SKM-1 treated with dmso at 0.1 percent for 144 hours (cell line): ENCODE results near the gene BAD.

Experiments
- DNase-seq: peaks from one replicate; lab custom pipeline; 2025; ENCODE audit not compliant: unreplicated experiment; lab: John Stamatoyannopoulos, UW

BAD gene

DNA sequence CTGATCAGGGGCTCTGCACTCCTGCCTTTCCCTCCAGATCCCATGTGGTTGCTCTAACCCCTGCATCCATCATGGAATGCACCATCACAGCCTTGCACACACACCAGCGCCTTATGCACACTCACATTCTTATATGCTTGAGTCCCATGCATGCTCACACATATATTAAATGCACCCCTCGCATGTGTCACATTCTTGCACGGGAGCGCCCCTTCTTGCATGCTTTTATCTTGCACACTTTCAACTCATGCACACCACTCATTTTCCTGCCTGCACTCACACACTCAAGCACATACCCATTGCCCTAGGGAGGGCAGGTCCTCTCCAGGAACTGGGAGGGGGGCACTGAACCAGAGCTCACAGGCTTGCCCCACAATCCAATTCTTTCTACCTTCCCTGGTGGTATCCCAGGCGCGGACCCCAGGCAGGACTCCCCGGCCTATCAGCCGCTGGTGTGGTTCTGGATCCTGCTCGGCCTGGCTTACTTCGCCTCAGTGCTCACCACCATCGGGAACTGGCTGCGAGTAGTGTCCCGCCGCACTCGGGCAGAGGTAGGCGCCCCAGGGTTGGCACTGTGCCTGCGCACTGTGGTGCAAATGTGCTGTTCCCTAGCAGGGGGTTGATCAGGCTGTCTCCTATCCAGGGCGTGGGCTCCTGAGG is 13.4 kb upstream of the BAD start:
- DNase-seq: no peak

DNA sequence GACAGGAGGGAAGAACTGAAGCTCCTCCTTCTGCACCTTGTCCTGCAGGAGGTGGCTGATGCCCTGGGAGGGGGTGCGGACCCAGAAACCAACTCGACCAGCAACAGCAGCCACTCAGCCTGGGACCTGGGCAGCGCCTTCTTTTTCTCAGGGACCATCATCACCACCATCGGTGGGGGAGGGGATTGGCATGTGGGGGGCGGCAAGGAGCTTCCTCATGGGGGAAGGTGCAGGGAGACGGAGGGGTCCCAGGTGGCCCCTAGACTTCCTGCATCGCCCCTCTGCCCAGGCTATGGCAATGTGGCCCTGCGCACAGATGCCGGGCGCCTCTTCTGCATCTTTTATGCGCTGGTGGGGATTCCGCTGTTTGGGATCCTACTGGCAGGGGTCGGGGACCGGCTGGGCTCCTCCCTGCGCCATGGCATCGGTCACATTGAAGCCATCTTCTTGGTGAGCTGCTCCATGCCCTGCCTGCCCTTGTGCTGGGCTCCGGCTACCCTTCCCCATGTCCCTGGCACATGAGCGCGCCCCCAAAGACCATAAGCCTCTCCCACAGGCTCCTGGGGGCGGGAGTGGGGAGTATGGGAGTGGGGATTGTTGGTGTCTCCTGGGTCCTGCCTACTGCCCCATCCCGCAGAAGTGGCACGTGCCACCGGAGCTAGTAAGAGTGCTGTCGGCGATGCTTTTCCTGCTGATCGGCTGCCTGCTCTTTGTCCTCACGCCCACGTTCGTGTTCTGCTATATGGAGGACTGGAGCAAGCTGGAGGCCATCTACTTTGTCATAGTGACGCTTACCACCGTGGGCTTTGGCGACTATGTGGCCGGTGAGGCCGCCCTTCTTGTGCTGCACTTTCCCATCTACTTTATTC is 12.6 kb upstream of the BAD start:
- no peak for DNase-seq

DNA sequence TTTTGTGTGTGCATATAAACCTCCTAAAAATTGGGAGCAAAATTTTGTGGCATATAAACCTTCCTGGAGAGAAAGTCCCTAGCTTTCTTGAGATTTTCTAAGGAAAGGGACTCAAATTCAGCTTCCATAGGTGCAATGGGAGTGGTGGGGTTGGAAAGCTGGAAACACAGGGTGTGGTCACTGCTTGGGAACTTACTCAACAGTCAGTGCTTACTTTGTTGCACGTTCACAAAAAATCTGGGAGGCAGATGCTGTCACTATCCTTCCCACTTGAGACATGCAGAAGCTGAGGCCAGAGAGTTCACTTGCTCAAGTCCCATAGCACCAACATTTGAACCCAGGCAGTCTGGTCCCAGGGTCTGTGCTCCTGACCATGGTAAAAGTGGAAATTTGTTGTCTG is 11.8 kb upstream of the BAD start:
- no peak for DNase-seq

DNA sequence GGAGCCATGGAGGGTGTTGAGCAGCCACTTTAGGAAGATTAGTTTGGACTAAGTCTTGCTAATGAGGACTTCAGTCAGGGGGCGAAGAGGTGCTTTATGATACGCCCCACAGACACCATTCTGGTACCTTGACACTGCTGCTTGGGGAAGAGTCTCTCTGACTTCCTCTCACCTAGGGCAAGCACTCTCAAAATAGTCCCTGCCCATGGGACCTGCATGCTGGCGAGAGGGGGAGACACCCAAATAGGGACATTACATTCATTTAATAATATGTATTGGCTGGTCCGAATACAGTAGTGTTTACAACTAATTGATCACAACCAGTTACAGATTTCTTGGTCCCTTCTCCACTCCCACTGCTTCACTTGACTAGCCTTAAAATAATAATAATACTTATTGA is 11.3 kb upstream of the BAD start:
- no peak for DNase-seq

DNA sequence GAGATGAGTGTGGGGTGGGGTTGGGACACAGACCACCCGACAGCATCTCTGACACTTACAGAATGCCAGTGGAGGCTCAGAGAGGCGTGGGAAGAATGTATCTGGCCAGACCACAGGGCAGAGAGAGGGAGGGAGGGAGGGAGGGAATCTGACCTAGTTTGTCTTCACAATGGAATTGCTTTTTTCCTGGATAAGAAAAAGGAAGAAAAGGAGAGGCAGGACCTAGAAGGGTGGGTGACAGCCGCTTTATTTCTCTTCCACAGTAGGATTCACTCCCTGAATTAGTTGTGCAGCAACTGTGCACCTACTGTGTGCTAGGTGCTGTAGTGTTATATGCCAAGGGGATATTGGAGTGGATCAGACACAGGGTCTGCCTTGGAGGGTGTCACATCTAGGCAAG is 10.3 kb upstream of the BAD start:
- no peak for DNase-seq

DNA sequence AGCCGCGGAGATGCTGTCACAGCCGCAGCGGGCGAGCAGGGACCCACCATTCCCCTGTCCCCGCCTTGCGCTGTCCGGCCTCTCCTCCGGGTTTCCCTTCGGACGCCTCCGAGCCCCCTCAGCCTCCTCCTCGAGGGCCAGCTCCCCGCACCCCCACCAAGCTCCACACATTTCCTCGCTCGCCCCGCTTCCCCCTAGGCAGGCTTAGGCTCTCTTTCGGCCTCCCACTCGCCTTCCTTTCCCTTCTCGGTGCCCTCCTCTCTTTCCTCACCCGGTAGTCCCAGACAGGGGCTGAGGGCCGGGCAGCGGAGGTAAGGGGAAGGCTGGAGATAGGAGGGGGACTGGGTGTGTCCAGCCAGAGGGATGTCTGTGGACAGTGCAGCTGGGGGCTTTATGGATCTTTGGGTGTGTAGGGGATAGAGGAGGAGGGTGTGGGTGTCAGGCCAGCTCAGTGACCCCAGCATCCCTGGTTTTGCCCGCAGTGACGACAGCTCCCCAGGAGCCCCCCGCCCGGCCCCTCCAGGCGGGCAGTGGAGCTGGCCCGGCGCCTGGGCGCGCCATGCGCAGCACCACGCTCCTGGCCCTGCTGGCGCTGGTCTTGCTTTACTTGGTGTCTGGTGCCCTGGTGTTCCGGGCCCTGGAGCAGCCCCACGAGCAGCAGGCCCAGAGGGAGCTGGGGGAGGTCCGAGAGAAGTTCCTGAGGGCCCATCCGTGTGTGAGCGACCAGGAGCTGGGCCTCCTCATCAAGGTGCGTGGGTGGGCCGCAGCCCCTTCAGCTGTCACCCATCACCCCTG is 8.2 kb upstream of the BAD start:
- no peak for DNase-seq

DNA sequence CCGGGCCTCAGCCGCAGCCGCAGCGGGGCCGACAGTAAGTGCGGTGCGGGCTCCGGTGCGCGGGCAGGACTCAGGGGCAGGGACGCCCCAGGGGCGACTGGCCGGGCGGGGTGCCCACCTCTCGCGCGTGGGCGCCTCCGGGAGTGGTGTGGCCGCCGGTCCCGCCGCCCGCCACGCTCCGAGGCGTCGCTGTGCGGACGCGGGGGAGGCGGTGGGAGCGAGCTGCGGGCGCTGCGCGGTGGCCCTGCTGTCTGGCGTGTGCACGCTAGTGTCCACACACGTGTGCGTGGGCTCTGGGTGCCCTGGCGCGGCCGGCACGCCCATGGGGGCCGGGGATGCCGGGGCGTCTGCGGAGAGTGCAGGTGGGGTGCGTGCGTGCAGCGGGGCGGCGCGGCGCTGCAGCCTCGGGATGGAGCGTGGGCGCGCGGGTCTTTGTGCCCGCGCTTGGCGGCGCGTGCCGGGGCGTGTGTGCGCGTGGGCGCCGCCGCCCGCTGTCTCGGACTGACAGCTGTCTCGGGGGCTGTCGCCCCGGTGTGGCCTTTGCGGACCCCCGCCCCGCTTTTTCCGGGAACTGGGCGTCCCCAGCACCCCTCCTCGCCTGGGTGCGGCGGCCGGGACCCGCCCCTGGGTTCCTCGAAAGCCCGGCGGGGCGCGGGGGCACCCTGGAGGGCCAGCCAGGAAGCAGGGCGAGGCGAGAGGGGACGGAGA is 7.4 kb upstream of the BAD start:
- no peak for DNase-seq

DNA sequence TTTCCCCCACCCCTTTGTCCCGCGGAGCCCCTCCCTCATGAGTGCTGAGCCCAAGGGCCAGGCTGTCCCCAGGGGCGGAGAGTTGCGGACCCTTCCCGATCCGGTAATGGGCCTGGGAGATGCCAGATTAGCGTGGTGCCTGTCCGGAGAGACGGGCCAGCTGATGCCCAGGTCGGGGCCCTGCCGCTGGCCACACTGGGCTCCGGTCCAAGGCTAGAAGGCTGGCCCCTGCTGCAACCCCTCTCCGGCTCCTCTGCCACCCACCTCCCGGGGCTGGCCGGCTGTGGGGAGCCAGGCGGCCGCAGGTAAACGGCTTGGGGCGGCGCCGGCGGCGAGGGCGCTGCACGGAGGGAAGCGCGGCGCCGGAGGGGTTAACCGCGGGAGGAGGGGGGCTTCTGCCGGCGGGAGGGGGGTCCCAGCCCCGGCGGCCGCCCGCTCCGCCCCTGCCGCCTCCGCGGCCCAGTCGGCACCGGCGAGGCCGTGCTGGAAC is 6.8 kb upstream of the BAD start, which contains the start of gene KCNK4:
Gene KCNK4, plus strand, starts transcription at position 41 of the 490 bp plus-strand sequence. CDS start 1,717 bp downstream, outside the sequence.
- DNase-seq: no peak

DNA sequence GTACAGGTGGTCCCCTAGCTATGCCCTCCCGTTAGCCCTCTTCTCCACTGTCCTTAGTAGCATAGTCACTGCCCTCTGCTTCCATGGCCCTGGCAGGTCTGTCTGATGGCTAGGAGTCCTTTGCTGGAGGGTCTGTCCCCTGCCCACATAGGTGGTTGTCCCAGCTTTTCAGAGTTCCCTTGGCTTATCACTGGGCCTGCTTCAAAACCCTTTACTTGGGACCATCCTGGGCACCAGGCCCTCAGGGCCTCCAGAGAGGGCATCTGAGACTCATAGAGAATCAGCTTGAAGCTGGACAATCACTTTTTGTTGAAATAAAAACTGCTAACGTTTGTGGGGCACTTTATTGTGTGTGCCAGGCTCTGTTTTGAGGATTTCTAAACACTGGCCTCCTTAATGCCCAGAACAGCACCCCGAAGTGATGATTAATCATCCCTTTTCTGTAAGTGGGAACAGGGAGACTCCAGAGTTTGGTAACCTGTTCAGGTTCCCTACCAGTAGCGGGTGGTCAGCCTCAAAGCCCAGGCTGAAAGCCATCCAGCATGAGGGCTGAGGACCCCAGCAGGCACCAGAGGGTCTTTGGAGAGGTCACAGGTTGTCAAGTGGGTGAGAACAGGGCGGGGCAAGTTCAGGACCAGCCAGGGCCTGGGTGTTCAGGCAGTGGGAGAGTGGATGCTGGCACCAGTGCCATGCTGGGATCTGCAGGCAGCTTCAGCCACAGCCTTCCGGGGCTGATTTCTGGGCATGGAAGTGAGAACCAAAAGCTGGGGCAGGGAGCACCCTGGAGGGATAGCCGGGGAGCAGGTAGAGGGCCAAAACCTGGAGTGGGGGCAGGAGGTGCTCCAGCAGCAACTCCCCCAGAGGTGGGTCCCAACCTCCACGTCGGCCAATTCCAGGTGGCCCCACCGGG is 6.1 kb upstream of the BAD start:
- DNase-seq: no peak

DNA sequence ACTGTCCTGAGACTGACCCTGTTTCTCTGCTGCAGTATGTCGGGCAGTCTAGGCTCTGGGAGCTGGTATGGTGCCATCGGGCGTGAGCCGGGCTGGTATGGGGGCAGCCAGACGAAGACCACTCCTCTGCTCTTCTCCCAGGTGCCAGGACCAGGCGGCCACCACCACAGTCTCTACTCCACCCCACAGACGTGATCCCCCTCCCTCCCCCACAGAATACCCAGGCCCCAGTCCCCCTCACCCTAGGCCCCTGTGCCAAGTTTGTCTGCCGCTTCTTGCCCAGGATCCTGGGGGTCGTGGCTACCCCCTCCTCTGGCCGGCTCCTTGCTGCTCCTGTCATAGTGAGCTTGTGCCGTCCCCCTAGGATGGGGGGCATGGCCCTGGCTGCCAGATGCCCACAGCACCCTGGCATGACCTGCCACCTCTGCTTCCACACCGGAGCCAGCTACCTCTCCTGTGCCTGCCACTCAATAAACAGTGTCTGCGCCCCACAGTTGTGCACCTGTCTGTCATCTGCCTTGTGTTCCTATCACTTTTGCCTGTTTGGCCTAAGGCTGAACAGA is 4.6 kb upstream of the BAD start:
- no peak for DNase-seq

DNA sequence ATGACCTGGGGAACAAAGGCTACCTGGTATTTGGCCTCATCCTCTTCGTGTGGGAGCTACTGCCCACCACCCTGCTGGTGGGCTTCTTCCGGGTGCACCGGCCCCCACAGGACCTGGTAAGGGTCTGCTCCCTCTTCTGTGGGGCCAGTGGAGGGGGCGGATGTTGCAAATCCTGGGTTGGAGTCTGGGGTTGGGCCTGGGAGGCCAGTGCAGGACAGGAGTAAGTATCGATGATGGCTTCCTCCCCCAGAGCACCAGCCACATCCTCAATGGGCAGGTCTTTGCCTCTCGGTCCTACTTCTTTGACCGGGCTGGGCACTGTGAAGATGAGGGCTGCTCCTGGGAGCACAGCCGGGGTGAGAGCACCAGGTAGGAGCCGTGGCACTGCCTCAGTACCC is 3.9 kb upstream of the BAD start:
- no peak for DNase-seq

DNA sequence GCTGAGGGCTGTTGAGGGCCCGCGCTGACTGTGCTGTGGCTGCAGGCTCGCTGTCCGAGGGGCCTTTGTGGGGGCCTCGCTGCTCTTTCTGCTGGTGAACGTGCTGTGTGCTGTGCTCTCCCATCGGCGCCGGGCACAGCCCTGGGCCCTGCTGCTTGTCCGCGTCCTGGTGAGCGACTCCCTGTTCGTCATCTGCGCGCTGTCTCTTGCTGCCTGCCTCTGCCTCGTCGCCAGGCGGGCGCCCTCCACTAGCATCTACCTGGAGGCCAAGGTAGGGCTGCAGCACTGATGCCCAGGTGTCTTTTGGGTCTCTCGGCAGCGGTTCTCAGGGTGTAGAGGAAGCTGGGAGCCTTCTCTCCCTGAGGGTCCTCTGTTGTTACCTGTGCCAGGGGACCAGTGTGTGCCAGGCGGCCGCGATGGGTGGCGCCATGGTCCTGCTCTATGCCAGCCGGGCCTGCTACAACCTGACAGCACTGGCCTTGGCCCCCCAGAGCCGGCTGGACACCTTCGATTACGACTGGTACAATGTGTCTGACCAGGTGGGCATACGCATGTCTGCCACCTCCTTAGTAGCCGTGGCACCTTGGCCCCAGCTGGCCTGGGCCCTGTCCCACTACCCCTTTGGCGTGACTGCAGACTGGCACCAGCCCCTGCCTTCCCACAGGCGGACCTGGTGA is 3.3 kb upstream of the BAD start:
- DNase-seq: no peak

DNA sequence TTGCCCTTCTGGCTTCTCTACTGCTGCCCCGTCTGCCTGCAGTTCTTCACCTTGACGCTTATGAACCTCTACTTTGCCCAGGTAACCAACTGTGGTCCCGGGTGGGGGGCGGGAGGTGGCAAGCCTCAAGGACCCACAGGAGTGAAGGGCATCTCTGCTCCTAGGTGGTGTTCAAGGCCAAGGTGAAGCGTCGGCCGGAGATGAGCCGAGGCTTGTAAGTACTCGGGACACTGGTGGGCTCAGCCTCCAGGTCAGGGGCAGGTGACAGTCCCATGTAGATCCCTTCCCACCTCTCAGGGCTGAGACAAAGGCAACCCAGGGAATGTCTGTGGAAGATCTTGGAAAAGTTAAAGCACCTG is 2.3 kb upstream of the BAD start:
- DNase-seq: no peak

DNA sequence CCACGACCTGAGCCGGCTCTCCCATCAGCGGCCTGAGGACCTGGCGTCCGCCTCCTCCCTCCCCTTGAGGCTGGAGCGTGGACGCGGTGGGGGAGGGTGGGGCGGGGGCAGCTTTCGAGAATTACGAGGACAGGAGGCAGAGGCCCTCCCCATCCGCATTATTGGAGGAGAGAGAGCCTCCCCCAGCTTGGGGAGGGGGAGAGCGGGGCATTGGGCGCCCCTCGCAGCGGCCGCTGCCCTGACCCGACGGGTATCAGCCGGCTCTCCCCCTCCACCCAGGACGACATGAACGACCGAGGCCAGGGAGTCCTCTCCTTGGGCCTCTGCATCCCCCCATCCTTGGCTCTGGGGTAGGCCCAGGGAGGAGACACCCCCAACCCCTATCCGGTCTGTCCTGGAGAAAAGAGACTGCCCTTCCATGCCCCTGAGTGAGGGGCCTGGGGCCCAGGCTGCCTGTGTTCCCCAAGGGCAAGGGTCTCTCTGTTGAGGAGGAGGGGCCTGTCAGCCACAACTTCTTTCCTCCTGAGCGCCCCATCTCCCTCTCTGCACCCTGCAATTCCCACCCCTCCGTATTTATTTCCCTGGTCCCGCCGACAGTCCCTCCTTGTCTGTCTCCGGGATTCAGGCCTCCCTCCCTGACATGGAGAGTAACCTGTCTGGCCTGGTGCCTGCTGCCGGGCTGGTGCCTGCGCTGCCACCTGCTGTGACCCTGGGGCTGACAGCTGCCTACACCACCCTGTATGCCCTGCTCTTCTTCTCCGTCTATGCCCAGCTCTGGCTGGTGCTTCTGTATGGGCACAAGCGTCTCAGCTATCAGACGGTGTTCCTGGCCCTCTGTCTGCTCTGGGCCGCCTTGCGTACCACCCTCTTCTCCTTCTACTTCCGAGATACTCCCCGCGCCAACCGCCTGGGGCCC is 1.7 kb upstream of the BAD start:
- no peak for DNase-seq

DNA sequence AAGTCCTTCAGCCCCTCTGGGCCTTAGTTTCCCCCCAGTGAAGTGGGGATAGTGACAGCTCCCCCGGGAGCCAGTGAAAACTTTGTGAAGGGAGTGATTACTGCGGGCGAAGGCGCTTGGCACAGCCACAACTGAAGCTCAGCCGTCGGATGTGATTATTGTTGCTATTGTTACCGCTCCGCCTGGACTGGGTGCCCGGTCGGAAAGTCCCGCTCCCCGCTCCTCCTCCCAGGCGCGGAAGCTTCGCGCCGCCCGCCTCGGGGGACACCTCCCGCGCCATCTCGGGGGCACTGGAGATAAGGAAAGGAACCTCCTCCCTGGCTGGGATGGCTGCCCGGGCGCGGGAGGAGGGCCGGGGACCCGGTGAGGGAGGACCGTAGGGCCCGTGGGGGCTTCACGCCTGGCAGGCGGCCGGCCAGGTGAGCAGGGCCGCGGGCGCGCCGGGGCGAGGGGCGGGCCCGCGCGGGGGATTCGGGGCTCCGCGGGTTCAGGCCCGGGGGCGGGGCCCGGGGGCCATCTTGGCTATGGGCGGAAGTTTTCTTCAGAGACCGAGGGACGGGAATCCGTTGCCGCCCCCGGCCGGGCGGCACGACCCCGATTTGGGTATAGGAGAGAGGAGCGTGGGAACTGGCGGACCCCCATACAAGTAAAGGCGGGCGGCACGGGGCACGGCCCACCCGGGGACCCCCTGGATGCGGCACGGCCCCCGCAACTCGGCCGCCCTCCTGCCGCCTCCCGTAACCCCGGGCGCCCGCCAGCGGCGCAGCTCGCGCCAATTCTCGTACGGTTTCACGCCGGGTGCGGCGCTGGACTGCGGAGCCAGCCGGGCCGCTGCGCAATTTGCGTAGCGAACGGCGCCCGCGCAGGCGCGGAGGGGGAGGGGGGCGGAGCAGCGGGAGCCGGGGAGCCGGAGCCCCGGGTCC is 758 bp upstream of the BAD start, which contains the start of gene GPR137:
Gene GPR137, plus strand, starts transcription at position 887 of the 923 bp plus-strand sequence. CDS start 677 bp downstream, outside the sequence.
- DNase-seq: peak; percentile 65

DNA sequence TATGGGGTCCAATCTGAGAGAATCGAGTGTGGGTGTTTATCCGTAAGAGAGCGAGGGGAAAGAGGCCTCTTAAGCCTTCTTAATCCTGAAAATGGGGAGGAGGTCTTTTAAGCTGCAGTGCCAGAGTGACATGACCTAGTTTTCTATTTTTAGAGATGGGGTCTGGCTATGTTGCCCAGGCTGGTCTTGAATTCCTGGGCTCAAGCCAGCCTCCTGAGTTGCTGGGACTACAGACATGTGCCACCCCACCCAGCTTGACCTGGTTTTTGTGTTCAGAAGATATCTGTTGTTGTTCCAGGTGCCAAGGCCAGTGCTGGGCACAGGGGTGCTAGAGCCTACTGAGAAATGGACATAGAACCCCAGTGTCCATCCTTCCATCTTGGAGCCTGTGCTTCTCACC is 1.4 kb downstream of the BAD start:
- DNase-seq: no peak
